NCI-H748 treated with DMSO at 0.1 percent for 48 hours (cell line): Measurements from ENCODE around the gene BPTF.
"Not testable (repeated sequence)": the region's sequence is repeated elsewhere in the genome, so short reads cannot be mapped to it uniquely, and the experiment has no call there.

Experiments
- DNase-seq: peaks from one replicate; lab custom pipeline; 2025; lab: John Stamatoyannopoulos, UW

BPTF gene

DNA sequence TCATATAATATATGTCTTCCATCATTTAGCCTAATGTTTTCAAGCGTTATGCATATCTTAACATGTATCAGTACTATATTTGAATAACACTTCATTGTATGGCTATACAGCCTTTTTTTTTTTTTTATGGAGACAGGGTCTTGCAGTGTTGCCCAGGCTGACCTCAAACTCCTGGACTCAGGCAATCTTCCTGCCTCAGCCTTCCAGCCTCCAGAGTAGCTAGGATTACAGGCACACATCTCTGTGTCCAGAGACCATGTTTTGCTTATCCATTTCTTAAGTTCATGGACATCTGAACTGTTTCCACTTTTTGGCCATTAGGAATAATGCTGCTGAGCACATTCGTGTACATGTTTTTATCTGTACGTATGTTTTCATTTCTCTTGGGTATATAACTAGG lies 7.8 kb downstream of the BPTF start:
- DNase-seq = no peak

DNA sequence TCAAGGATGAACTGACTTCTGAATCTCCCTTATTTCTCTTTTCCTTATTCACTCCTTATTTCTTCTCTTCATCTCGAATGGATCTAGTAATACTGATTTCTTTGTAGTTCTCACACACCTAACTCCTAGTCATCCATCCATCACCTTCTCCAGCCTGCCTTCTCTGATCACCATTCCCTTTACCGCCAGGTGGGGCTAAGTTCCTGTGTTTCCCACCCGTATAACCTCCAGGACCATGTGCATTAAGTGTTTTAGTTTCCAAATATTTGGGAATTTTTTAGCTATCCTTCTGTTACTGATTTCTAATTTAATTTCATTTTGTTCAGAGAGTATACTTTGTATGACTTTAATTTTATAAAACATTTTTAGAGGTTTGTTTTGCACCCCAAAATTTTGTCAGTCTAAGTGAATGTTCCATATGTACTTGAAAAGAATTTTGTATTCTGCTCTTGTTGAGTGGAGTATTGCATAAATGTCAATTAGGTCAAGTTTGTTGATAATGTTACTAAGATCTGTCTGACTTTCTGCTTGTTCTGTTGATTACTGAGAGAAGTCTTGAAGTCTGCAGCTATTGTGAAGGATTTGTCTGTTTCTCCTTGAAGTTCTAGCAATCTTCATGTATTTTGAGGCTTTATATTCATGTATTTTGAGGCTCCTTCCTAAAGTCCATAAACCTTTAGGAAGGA lies 8.8 kb downstream of the BPTF start:
- no peak for DNase-seq

DNA sequence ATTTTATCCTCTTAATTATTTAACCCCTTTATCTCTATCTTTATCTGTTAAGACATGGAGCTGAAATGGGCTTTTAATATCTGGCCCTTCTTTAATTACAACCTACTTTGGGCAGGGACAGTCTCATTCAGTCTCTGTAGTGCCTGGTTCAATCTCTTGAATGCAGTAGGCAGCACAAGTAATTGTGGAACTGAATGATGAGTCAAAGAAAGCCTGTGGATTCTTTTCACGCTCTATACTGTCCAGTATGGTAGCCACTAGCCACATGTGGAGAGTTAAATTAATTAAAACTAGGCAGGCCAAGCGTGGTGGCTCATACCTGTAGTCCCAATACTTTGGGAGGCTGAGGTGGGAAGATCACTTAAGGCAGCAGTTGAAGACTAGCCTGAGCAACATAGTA lies 9.3 kb downstream of the BPTF start:
- no peak for DNase-seq

DNA sequence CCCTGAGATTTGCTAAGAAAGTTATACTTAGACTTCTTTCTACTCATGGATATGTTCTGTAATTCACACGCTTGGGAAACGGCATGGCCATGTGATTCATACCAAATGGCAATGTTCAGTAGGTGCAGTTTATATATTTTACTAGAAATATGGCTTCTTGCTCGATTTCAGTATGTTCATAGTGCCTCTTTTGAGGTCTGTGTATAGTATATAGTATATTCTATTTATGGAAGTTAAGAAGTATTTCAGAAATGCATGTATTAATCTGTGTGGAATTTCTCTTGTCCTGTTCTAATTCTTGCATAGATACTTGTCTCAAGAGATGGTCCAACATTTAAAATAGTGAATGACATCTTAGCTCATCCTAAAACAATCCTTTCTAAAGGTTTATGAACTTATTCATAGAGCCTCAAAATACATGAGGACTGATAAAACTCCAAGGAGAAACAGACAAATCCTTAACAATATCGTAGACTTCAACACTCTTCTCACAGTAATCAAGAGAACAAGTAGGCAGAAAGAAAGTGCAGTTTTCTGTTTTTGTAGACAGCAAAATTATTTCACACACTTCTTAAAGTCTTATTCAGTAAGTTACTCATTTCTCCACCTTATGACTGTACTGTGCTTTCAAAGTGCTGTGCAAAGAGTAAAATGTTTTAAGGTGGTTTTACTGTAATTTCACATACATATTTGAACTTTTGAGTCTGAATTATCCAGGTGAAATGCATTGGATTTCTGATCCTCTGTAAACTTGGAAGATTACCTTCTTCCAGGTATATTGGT lies 11.1 kb downstream of the BPTF start:
- no peak for DNase-seq

DNA sequence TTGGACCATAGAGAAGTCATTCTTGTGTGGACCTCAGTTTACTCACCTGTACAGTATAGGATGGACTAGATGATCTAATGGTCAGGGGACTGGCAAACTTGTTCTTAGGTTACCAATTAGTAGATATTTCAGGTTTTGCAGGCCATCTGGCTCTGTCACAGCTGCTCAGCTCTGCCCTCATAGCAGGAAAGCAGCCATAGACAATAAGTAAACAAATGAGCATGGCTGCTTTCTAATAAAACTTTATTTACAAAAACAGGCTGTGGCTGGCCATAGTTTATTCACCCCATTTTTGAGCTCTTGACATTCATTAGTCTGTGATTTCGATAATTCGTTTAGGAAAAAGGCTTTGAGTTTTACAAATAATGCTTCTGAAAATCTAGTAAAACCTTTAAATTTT lies 12.7 kb downstream of the BPTF start:
- no peak for DNase-seq

DNA sequence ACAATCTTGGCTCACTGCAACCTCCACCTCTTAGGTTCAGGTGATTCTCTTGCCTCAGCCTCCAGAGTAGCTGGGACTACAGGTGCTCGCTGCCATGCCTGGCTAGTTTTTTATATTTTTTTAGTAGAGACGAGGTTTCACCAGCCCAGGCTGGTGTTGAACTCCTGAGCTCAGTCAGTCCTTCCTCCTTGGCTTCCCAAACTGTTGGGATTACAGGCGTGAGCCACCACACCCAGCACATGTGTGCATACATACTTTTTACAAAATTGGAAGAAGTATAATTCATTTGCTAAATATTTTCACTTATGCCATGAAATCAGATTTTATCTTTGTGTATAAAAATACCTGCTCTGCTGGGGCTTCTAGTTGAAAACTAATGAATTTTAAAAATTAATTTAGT lies 13.2 kb downstream of the BPTF start:
- DNase-seq = no peak

DNA sequence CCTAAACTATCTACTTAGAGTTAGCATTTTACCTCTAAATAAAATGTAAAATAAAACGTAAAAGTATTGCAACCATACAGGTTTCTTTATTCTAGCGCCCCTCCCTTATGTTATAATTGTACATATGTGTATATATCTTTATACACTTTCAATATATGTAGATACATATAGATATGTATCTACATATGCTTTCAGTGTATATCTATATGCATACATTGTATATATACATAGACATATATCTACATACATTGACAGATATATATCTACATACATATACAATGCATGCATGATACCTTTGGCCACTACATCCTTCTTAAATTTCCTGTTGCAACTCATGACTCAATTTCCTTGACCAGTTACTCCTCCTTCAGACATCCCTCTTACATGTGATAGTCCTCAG lies 16.7 kb downstream of the BPTF start:
- DNase-seq = no peak

DNA sequence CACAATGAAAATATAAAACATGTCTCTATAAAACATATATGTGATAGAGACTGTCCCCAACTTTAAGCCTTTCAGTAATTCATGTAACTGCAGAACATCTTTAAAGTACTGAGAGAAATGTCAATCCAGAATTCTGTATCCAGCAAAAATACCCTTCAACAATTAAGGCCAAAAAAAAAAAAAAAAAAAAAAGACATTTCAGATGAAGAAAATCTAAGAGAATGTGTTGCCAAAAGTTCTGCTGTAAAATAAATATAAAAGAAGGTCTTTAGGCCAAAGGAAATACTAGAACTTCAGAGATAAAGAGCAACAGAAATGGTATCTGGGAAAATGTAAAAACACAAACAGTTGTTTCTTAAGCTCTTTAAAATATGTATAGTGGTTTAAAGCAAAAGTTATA lies 17.3 kb downstream of the BPTF start:
- no peak for DNase-seq

DNA sequence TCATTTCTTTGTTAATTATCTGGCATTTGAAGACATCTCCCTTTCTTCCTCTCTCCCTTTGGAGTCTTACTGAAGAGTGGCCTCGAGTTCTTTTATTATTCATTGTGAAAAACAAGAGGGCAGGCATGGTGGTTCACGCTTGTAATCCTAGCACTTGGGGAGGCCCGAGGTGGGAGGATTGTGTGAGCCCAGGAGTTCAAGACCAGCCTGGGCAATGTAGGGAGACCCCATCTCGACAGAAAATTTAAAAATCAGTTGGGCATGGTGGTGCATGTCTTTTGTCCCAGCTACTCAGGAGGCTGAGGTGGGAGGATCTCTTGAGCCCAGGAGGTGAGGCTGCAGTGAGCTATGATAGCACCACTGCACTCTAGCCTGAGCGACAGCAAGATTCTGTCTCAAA lies 20.1 kb downstream of the BPTF start:
- no peak for DNase-seq

DNA sequence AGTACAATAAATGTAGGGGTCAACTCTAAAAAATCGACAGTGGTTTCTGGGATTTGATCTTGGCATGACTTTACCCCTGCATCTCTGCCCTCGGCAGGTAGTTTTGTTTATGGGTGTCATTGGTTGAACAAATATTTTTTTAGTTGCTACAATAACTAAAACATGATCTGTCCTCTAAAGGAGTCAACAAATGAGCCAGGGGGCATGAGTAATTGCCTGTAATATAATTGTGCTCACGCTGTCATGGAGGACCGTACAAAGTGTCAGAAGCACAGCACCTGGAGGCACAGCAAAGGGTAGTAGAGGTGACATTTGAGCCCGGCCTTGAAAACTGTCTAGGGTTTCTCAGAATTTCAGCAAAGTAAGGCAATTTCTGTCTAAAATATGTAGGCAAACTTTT lies 22.9 kb downstream of the BPTF start:
- peak; percentile 48 for DNase-seq

DNA sequence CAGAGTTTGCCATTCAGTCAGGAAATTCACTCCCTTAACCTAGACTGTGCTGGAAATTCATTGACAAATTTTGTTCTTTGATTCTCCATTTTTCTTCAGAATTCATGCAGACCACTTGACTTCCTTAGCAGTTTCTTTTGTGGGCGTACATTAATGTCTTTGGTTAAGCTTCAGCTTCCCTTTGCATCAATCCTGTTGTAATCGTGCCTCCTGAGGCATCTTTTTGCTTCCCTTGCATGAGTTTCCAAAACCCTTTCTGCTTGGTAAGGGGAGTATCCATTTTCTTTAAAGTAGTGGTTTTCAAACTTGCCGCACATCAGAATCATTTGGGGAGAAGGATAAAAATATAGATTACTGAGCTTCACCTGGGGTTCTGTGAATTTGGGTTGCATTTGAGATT lies 23.5 kb downstream of the BPTF start:
- not testable (repeated sequence) for DNase-seq

DNA sequence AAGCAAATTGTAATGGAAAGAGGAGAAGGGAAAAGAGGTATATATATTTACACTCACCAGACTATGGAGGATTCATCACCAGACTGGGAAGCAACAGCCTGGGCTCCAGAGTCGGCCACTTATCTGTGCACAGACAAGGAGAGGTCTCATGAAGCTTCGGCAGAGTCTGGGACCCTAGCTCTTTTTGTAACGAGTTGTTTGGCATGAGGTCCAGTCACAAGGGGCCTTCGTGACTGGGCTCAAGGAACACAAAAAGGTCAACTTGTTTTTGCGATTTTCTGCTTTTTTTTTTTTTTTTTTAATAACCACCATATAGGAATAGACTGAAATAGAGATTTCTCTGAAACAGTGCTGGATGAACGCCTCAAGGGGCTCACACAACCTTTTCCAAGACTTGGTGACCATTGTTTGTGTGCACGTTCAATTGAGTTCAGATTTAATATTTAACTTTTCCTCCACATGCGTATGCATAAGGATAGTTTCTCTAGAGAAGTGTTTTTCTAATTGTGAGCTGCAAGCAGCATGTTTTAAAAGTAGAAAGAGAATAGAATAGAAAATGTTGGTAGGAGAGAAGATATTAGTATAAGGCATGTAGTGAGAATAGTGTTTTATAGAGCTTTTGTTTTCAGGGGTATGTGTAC lies 25.8 kb downstream of the BPTF start:
- DNase-seq = no peak

DNA sequence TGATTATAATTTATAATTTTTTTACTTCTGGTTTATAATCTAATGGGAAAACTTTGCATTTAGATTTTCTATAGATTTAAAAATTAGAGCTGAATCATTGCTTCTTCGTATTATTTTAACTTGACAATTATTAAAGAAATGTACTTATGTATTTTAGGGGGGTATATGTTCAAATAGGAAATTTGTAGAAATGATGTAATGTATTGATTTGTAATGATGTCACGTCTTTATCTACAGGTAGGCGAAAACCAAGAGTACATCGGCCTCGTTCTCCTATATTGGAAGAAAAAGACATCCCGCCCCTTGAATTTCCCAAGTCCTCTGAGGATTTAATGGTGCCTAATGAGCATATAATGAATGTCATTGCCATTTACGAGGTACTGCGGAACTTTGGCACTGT lies 28.4 kb downstream of the BPTF start:
- DNase-seq = no peak

DNA sequence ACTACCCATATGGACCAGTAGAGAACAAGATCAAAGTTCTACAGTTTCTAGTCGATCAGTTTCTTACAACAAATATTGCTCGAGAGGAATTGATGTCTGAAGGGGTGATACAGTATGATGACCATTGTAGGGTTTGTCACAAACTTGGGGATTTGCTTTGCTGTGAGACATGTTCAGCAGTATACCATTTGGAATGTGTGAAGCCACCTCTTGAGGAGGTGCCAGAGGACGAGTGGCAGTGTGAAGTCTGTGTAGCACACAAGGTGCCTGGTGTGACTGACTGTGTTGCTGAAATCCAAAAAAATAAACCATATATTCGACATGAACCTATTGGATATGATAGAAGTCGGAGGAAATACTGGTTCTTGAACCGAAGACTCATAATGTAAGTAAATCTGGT lies 29.1 kb downstream of the BPTF start:
- DNase-seq = no peak

DNA sequence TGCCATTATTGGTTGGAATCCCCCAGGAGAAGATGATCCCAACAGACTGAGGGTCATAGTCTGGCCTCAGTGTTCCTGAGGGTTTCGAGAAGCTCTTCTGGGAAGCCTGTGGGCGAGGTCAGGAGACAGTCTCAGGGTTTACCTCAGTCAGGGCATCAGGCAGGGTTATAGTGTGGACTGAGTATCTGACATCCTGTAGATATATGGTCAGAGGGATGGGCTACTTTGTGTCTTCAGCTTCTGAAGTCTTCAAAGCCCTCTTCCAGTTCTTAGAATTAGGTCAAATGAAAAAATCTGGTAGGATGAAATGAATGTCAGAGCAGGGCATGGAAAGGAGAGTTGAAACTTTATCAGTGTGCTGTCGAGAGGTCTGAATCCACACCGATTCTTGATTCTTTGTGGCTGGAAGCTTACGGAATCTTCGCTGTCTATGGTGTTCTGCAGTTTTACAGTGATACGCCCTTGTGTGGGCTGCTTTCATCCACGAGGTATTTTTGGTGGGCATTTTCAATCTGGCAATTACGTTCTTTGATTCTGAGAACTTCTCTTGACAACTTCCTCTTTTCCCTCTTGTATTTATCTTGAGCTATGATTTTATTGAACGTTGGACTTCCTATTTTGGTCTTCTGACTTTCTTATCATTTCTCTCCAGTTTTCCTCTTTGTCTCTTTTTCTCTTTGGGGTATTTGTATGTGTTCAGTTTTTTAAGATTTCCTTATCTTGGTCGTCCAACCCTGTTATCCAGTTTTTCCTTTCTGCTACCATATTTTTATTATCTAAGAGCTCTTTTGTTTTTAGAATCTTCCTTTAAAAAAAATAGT lies 30.4 kb downstream of the BPTF start:
- DNase-seq = no peak

DNA sequence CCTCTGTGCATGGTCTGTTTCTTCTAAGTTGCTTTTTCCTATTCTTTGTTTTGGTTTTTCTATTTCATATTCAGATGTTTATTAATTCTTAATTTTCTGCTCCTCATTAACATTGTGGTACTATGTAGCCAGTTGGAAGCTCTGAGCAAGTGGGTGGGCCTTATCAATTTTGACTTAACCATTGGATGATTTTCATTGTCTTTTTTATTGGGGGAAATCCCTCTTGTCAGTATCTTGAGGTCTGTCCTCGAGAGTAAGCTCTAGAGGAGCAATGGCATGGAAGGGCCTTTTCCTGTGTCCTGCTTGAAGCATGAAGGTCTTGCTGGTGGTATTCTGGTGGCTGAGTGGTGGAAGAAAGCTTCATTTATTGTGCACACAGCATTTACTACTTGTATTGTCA lies 31.1 kb downstream of the BPTF start:
- DNase-seq = not testable (repeated sequence)

DNA sequence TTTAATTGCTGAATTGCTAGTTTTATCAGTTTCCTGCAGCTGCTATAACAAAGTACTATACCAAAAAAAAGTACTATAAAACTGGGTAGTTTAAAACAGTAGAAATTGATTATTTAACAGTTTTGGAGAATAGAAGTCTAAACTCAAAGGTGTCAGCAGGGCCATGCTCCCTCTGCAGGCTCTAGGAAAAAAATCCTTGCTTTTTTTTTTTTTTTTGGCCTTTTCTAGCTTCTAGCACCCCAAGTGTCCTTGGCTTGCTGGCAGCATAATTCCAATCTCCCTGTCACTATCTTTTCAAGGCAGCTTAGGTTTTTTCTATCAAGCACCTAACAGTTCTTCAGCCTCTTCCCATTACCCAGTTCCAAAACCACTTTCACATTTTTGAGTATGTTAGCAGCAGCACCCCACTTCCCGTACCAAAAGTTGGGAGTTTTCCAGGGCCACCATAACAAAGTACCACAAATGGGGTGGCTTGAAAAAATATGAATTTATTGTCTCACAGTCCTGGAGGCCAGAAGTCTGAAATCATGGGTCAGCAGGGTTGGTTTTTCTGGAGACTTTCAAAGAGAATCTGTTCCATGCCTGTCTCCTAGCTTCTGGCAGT lies 37.4 kb downstream of the BPTF start:
- DNase-seq = no peak

DNA sequence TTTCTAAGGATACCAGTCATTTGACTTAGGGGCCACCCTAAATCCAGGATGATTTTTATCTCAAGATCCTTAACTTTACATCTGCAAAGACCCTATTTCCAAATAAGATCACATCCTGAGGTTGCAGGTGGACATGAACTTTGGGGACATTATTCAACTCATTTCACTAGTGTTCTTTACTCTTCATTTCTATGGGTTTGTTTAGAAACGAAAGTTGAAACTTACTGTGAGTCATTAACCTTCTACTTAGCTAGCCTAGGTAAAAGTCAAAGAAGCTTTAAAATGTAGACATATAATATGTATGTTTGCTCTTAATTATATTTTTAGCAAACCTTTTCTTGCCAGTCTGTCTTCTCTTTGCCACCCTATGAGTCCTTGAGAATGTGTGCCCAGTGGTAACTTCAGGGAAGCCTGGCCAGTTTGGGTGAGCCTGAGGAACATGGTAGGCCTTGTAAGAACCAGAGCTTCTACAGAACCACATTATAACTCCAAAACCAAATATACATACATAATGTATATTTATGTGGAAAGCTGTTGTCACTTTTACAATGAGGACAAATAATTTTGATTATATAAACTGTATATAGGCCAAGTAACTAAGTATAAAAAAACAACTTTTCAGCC lies 38.4 kb downstream of the BPTF start:
- no peak for DNase-seq

DNA sequence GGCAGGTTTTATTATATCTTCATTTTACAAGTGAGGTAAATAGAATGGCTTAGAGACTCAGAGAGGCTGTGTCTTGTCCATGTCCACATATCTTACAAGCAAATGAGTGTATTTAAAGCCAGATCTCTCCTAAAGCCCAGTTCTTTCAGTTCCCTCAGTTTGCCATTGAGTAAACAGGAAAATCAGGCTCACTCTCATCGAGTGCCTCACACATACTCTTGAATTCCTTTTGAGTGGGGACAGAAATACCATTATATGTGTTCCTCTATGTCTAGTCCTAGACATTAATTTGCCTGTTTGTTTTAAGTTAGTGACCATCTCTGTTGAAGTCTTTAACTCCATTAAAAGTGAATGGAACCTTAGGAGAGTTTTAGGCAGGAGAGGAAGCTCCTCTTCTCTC lies 40.1 kb downstream of the BPTF start:
- DNase-seq = no peak

DNA sequence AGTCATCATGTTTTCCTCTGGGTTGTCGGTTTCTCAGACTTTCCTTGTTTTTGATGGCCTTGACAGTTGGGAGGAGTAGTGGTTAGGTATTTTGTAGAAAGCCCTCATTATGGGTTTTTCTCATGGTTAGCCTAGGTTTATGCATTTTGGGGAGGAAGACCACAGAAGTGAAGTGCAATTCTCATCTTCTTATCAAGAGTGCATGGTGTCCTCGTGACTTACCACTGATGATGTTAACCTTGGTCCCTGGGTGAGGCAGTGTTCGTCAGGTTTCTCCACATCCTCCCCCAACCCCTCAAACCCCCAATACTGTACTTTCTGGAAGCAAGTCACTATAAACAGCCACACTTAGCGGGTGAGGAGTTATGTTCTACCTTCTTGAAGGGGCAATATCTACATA lies 42.3 kb downstream of the BPTF start:
- DNase-seq = no peak

DNA sequence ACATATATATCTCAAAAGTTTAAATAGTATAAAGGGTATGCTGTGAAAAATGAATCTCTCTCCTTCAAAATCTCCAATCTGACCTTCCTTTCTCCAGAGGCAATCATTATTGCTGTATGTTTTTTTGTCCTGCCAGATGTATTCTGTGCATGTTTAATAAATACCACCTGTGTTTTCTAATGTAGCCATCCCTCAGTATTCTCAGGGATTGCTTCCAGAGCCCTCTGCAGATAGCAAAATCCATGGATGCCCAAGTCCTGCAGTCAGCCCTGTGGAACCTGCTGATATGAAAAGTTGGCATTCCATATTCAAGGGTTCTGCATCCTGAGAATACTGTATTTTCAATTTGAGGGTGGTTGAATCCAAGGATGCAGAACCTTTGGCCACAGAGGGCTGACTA lies 42.9 kb downstream of the BPTF start:
- no peak for DNase-seq

DNA sequence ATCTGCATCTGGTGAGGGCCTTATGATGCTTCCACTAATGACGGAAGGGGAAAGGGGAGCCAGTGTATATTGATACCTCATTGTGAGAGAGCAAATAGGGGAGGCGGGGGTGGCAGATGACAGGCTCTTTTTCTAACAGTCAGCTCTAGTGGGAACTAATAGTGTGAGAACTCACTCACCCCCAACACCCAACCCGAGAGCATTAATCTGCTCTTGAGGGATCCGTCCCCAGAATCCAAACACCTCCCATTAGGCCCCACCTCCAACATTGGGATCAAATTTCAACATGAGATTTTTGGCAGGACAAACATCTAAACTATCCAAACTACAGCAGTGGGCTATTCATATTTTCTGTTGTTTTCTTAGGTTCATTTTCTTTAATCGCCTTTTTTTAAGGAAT lies 54.4 kb downstream of the BPTF start:
- DNase-seq = no peak
